Neural crest cell (in vitro differentiated cells): Measurements from ENCODE around the gene RUNX1. TPM values are rescaled to one million over a fixed set of nuclear protein-coding genes. Genes with fewer than 3 reads are reported as not detected.

Experiments
- DNase-seq: peaks from one replicate; pipeline ENCODE4 v3.0.0; 2021; ENCODE audit warnings: low read depth, mixed read lengths, low spot score
- H3K27ac Mint-ChIP-seq: one replicate; pipeline ENCODE4 v1.8.0; 2021; ENCODE audit warnings: mild to moderate bottlenecking, mixed read lengths; ENCODE audit not compliant: unreplicated experiment
- H3K27me3 Mint-ChIP-seq: 2 replicates; pipeline ENCODE4 v1.8.0; 2021; ENCODE audit warnings: low read depth, mild to moderate bottlenecking, mixed read lengths
- H3K36me3 Mint-ChIP-seq: 2 replicates; pipeline ENCODE4 v1.8.0; 2021; ENCODE audit warnings: low read depth, mild to moderate bottlenecking, mixed read lengths
- H3K4me1 Mint-ChIP-seq: 2 replicates; pipeline ENCODE4 v1.8.0; 2021; ENCODE audit warnings: mixed read lengths
- H3K4me3 Mint-ChIP-seq: one replicate; pipeline ENCODE4 v1.8.0; 2021; ENCODE audit warnings: mild to moderate bottlenecking, mixed read lengths
- H3K9me3 Mint-ChIP-seq: 2 replicates; pipeline ENCODE4 v1.8.0; 2021; ENCODE audit warnings: mixed read lengths
- CTCF ChIP-seq: fragments of 200-600 bp; sonication (generic); conservative IDR thresholded peaks from 2 replicates; pipeline ENCODE4 v1.5.0; 2021; ENCODE audit warnings: antibody characterized with exemption, mild to moderate bottlenecking
- total RNA-seq: library from RNA; stranded (reverse); gene quantifications from 2 replicates; pipeline ENCODE4 v1.2.1, GENCODE V29; 2021

The RUNX1 gene
- total RNA-seq, 1 donor from 2014 or later = 0.63 TPM

GRCh38 chr21:34922479-34922878 lies 126.6 kb downstream of the RUNX1 start:
- Mint-ChIP-seq H3K9me3 (no peaks in the 10 kb centered on the region), H3K36me3 (no peaks in the 10 kb centered on the region), H3K27me3 (no peaks in the 10 kb centered on the region), H3K4me1 (no peaks in the 10 kb centered on the region), H3K27ac (no peak overlapping the region), H3K4me3 (no peak overlapping the region)
- TF ChIP-seq CTCF = no peak
- DNase-seq = no peak

DNA sequence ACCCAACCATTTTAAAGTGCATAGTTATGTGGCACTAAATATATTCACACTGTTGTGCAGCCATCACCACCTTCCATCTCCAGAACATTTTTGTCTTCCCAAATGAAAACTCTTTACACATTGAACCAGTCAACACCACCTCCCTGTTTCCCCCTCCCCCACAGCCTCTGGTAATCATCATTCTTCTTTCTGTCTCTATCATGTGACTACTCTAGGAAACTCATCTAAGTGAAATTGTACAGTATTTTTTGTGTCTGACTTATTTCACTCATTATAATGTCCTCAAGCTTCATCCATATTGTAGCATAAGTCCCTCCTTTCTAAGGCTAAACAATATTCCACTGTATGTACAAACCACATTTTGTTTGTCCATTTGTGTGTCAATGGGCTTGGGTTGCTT lies 128.0 kb downstream of the RUNX1 start:
- Mint-ChIP-seq H3K9me3 (no peaks in the 10 kb centered on the region), H3K27me3 (no peaks in the 10 kb centered on the region), H3K4me3 (no peak overlapping the region), H3K36me3 (no peaks in the 10 kb centered on the region), H3K4me1 (peaks cover 3% of the 10 kb centered on the region), H3K27ac (no peak overlapping the region)
- DNase-seq = no peak
- TF ChIP-seq CTCF = no peak

- Mint-ChIP-seq H3K27me3 (no peaks in the 10 kb centered on the region), H3K27ac (no peak overlapping the region), H3K4me3 (no peak overlapping the region), H3K4me1 (peaks cover 4% of the 10 kb centered on the region), H3K9me3 (no peaks in the 10 kb centered on the region), H3K36me3 (no peaks in the 10 kb centered on the region)
- DNase-seq = no peak
- no peak for TF ChIP-seq CTCF
These were observed 129.7 kb downstream of the RUNX1 start for GRCh38 chr21:34919406-34919805.

DNA sequence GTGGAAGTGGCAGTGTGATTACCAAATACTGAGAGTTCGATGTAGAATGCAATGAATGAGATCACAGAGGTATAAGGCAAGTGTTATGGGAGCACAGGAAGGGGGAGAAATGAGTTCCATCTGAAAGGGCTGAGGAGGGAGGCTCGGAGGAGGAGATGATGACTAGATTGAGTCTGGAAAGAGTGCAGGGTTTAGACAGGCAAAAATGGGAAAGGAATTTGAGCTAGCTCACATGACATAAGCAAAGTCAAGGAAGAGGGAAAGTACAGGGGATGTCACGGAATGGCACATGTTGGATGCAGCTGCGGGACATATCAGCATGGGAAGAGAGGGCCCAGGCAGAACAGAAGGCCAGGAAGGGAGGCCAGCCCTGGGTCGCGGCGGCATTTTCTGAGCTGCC lies 132.7 kb downstream of the RUNX1 start:
- no peak overlapping the region for H3K4me3 Mint-ChIP-seq
- H3K4me1 Mint-ChIP-seq = peaks cover 4% of the 10 kb centered on the region
- H3K9me3 Mint-ChIP-seq = no peaks in the 10 kb centered on the region
- no peak for DNase-seq
- H3K36me3 Mint-ChIP-seq = no peaks in the 10 kb centered on the region
- no peak overlapping the region for H3K27ac Mint-ChIP-seq
- TF ChIP-seq CTCF = no peak
- no peaks in the 10 kb centered on the region for H3K27me3 Mint-ChIP-seq

- Mint-ChIP-seq H3K9me3 (no peaks in the 10 kb centered on the region), H3K27ac (no peak overlapping the region), H3K36me3 (no peaks in the 10 kb centered on the region), H3K27me3 (no peaks in the 10 kb centered on the region), H3K4me1 (peaks cover 8% of the 10 kb centered on the region), H3K4me3 (no peak overlapping the region)
- TF ChIP-seq CTCF = no peak
- DNase-seq = no peak
These were observed 133.7 kb downstream of the RUNX1 start for GRCh38 chr21:34915364-34915841.

DNA sequence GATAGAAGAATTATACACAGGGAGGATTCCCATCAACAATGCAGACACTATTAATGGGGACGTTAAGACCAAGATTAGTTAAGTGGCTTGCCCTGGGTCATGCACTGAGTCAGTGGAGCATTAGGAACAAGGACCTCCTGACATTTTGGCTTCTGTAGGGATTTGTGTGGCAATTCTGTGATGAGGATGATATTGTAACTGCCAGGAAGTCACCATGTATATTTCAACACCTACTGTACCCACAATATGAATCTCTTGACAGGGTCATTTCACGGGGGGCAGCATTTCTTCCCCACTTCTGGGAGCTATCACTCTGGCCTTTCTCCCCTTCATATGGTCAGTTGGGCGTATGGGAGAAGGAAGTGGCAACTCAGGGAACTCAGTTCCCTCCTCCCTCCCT lies 134.9 kb downstream of the RUNX1 start:
- Mint-ChIP-seq H3K27me3 (no peaks in the 10 kb centered on the region), H3K27ac (no peak overlapping the region), H3K4me3 (no peak overlapping the region), H3K4me1 (peaks cover 17% of the 10 kb centered on the region), H3K9me3 (no peaks in the 10 kb centered on the region), H3K36me3 (no peaks in the 10 kb centered on the region)
- no peak for DNase-seq
- TF ChIP-seq CTCF = no peak
